Activated naive CD4-positive, alpha-beta T cell treated with anti-CD3 and anti-CD28 coated beads, Interleukin-2, amount 50 U/mL, for 72 hours (primary cell): ENCODE results near the gene SLC44A1. TPM values are rescaled to one million over a fixed set of nuclear protein-coding genes. Genes with fewer than 3 reads are reported as not detected.

Experiments
- ATAC-seq, 2 donors: fragments of 150-1000 bp; cut with Tn5 transposase; 2 replicates each; pipeline ENCODE4 v1.10.0; 2021; ENCODE audit warnings: mild to moderate bottlenecking in 2 of 2, moderate library complexity in 2 of 2
- DNase-seq, 2 donors: peaks; one replicate each; pipeline ENCODE4 v3.0.0; 2021 to 2022; ENCODE audit warnings: low spot score in 2 of 2
- H3K27ac Mint-ChIP-seq, 2 donors: one replicate each; pipeline ENCODE4 v1.8.0; 2022; ENCODE audit warnings: mild to moderate bottlenecking in 2 of 2, mixed read lengths in 2 of 2
- H3K36me3 Mint-ChIP-seq, 2 donors: one replicate each; pipeline ENCODE4 v1.8.0; 2022; ENCODE audit warnings: mixed read lengths in 2 of 2
- H3K9me3 Mint-ChIP-seq, 2 donors: one replicate each; pipeline ENCODE4 v1.8.0; 2022; ENCODE audit warnings: mixed read lengths in 2 of 2
- total RNA-seq, 2 donors: library from RNA; stranded (reverse); gene quantifications; one replicate each; pipeline ENCODE4 v1.2.3, GENCODE V29; 2022

SLC44A1 gene
- total RNA-seq, 2 donors from 2014 or later = 6.0 to 11.2 TPM

GRCh38 chr9:105305856-105306255, 61.4 kb downstream of the SLC44A1 start:
- H3K36me3 Mint-ChIP-seq = peaks cover 8 to 9% of the 10 kb centered on the region in 2 donors

GRCh38 chr9:105306351-105307140, 62.1 kb downstream of the SLC44A1 start:
- no peaks in the 10 kb centered on the region for H3K9me3 Mint-ChIP-seq
- ATAC-seq = no peak
- peaks cover 8 to 9% of the 10 kb centered on the region in 2 donors for H3K36me3 Mint-ChIP-seq
- H3K27ac Mint-ChIP-seq = no peak overlapping the region
- no peak for DNase-seq

More at GRCh38 chr9:105305856-105306255, 61.4 kb downstream of the SLC44A1 start:
- Mint-ChIP-seq H3K9me3 (no peaks in the 10 kb centered on the region), H3K27ac (no peak overlapping the region)
- ATAC-seq (no peak), DNase-seq (no peak)

GRCh38 chr9:105307591-105308130, 63.2 kb downstream of the SLC44A1 start:
- Mint-ChIP-seq H3K27ac (no peak overlapping the region), H3K9me3 (no peaks in the 10 kb centered on the region), H3K36me3 (peaks cover 5 to 8% of the 10 kb centered on the region in 2 donors)
- ATAC-seq = no peak
- DNase-seq = no peak

DNA sequence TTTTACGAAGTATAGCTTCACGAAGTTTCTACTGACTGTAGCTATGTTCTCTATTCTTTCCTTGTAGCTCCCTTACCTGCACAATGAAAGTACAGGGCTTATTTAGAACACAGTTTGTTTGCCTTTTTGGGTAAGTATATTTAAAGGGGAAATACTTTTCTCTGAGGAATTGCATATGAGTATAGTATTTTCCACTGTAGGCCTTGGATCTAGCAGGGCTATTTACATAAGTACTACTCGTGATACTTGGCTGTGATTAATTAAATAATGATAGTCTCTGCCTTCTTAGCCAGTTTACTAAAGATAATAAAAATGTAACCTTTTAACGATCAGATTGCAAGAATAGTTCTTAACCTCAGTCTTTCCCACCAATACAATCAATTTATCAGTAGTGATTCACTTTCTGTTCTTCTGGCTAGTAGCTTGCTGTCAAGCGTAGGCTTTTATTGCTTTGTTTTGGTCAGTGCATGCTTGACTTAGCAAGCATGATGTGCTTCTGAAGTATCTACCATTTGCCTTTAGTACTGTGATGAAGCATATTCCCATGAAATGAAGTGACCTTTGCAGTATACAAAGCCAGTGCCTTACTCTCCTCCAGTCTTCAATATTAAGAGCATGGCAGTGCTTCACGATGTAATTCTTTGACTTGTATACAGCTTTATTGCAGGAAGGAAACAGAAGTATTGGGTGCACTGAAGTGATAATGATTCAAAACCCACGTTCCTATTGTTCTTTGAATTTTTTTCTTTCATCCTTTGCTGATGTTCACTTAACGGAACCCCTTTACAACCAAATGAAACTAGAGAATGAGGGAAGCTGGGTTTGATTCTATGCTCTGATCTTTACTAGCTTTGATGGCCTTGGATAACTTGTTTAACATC, 64.2 kb downstream of the SLC44A1 start:
- DNase-seq (no peak), ATAC-seq (no peak)

DNA sequence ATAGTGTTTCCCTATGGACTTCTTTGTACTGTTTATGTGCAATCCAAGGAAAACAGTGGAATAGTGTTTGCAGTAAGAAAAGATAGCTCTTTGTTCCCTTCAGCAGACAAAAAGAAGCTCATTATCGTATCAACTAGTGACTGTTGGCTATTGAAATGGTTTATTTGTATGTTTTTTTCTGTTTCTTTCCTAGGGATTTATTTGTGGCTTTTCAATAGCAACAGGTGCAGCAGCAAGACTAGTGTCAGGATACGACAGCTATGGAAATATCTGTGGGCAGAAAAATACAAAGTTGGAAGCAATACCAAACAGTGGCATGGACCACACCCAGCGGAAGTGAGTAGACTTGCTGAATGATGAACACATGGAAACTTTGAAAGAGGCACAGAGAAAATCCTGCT, 65.1 kb downstream of the SLC44A1 start:
- Mint-ChIP-seq H3K9me3 (no peaks in the 10 kb centered on the region), H3K27ac (no peak overlapping the region), H3K36me3 (no peaks in the 10 kb centered on the region)
- DNase-seq (no peak), ATAC-seq (no peak)

More for the DNA sequence above, 64.2 kb downstream of the SLC44A1 start:
- Mint-ChIP-seq H3K9me3 (no peaks in the 10 kb centered on the region), H3K27ac (no peak overlapping the region), H3K36me3 (no peaks in the 10 kb centered on the region)

DNA sequence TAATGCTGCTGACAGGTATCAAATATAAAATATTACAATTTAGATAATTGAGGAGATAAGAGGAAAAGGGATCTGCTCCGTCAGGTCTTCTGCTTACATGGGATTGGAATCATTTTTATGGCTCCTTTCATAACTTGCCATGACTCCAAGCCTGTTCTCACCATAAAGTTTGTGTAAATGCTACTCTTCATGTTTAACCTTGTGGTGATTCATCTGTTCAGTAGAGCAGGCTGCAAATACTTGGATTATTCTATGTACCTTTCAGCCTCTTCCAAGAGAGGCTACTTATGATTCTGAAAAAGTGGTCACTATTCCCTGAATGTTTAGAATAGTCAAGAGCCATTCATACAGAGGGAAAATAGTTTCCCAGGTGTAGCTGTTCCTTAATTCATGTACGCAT, 66.9 kb downstream of the SLC44A1 start:
- Mint-ChIP-seq H3K36me3 (no peaks in the 10 kb centered on the region), H3K9me3 (no peaks in the 10 kb centered on the region), H3K27ac (no peak overlapping the region)
- DNase-seq (no peak), ATAC-seq (no peak)

- ATAC-seq = no peak
- no peak overlapping the region for H3K27ac Mint-ChIP-seq
- H3K9me3 Mint-ChIP-seq = no peaks in the 10 kb centered on the region
- H3K36me3 Mint-ChIP-seq = no peaks in the 10 kb centered on the region
- DNase-seq = no peak
These were observed 68.8 kb downstream of the SLC44A1 start for GRCh38 chr9:105313238-105313637.

GRCh38 chr9:105316703-105317102, 72.3 kb downstream of the SLC44A1 start:
- no peak for DNase-seq
- Mint-ChIP-seq H3K27ac (no peak overlapping the region), H3K9me3 (no peaks in the 10 kb centered on the region), H3K36me3 (no peaks in the 10 kb centered on the region)
- ATAC-seq = no peak

GRCh38 chr9:105318729-105319191, 74.3 kb downstream of the SLC44A1 start:
- Mint-ChIP-seq H3K9me3 (no peaks in the 10 kb centered on the region), H3K36me3 (no peaks in the 10 kb centered on the region), H3K27ac (no peak overlapping the region)
- ATAC-seq = no peak
- DNase-seq = no peak

GRCh38 chr9:105319202-105319813, 74.9 kb downstream of the SLC44A1 start:
- ATAC-seq (no peak), DNase-seq (no peak)
- H3K36me3 Mint-ChIP-seq = no peaks in the 10 kb centered on the region
- H3K9me3 Mint-ChIP-seq = no peaks in the 10 kb centered on the region
- no peak overlapping the region for H3K27ac Mint-ChIP-seq

- Mint-ChIP-seq H3K36me3 (no peaks in the 10 kb centered on the region), H3K9me3 (no peaks in the 10 kb centered on the region), H3K27ac (no peak overlapping the region)
- ATAC-seq (no peak), DNase-seq (no peak)
These were observed 76.1 kb downstream of the SLC44A1 start for GRCh38 chr9:105320568-105320967.

- H3K9me3 Mint-ChIP-seq = no peaks in the 10 kb centered on the region
- no peak for ATAC-seq
These were observed 83.8 kb downstream of the SLC44A1 start for GRCh38 chr9:105328296-105328695.

DNA sequence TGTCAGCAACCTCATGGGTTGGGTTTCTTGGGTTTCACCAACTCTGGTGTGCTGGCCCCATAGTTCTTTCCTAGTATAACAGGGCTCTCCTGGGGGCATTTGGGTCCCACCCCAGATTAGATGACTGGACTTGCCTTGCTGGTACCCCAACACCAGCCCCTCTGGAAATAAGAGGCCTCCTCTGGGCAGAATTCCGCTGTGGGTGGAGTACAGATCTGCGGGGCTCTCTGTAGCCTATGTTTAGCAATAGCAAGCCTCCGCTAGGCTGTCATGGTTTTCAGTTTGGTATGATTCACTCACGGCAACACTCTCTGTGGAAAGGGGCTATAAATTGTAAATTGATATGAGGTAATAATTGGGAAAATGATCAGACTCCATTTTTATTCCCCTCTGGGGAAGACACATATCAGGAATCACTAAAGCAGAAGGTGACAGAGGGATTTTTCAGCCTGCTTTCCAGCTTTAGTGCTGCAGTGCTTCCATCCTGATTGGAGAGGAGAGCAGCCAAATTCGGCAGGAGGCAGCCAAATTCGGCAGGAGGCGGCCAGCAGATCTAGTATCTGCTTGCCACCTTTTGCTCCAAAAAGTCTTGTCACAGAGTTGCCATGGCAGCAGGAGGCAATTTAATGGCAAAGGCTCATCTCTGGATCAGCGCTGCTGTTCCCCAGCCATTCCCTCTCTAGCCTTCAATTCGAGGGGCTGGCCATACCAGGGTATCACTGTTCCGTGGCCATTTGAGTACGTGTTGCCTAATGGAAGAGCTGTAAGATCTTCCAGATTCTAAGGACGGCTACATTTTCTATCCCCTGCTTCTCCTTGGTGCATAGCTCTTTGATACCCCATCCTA, 84.6 kb downstream of the SLC44A1 start:
- H3K27ac Mint-ChIP-seq = no peak overlapping the region
- no peaks in the 10 kb centered on the region for H3K36me3 Mint-ChIP-seq
- DNase-seq = no peak
- no peaks in the 10 kb centered on the region for H3K9me3 Mint-ChIP-seq
- no peak for ATAC-seq

More at GRCh38 chr9:105328296-105328695, 83.8 kb downstream of the SLC44A1 start:
- no peak for DNase-seq
- Mint-ChIP-seq H3K27ac (no peak overlapping the region), H3K36me3 (no peaks in the 10 kb centered on the region)

DNA sequence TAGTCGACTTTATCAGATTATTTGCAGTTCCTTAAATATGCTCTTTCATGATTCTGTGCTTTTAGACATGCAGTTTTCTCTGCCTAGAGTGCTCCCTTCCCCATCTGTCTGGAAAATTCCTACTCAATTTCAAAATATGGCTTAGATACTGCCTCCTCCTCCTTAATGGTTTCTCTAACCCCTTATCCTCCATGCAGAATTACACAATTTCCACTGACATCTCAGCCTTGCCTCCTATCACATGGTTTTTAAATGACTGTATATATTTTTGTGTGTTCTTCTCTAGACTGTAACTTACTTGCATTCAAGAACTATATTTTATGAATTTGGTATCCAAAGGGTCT, 85.2 kb downstream of the SLC44A1 start:
- H3K27ac Mint-ChIP-seq = no peak overlapping the region
- H3K36me3 Mint-ChIP-seq = no peaks in the 10 kb centered on the region
- ATAC-seq = no peak

DNA sequence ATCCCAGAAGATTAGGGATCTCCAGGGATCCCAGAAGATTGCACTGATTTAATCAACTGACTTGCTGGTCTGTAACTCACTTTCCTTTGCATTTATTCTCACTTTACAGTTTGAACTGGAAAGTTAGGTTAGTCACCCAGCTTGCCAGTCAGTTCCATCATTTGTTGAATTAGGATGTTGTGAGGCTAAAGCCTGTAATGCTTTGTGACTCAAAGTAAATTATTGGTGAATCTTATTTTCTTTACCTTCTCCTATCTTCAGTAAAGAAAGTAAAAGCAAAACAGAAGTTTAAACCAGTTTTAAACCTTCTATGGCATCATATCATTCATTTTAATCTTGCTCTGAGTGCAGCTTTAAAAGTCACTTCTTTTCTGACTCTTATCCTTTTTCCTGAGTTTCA, 85.8 kb downstream of the SLC44A1 start:
- no peak for DNase-seq
- Mint-ChIP-seq H3K36me3 (no peaks in the 10 kb centered on the region), H3K27ac (no peak overlapping the region), H3K9me3 (no peaks in the 10 kb centered on the region)
- ATAC-seq = peak in 1 of 2 donors; percentile 81

More for the DNA sequence above, 85.2 kb downstream of the SLC44A1 start:
- no peak for DNase-seq
- H3K9me3 Mint-ChIP-seq = no peaks in the 10 kb centered on the region

GRCh38 chr9:105330755-105331154, 86.3 kb downstream of the SLC44A1 start:
- Mint-ChIP-seq H3K27ac (no peak overlapping the region), H3K36me3 (no peaks in the 10 kb centered on the region), H3K9me3 (no peaks in the 10 kb centered on the region)
- DNase-seq (no peak), ATAC-seq (no peak)
